ENCODE data around the gene NUP205.

DNA sequence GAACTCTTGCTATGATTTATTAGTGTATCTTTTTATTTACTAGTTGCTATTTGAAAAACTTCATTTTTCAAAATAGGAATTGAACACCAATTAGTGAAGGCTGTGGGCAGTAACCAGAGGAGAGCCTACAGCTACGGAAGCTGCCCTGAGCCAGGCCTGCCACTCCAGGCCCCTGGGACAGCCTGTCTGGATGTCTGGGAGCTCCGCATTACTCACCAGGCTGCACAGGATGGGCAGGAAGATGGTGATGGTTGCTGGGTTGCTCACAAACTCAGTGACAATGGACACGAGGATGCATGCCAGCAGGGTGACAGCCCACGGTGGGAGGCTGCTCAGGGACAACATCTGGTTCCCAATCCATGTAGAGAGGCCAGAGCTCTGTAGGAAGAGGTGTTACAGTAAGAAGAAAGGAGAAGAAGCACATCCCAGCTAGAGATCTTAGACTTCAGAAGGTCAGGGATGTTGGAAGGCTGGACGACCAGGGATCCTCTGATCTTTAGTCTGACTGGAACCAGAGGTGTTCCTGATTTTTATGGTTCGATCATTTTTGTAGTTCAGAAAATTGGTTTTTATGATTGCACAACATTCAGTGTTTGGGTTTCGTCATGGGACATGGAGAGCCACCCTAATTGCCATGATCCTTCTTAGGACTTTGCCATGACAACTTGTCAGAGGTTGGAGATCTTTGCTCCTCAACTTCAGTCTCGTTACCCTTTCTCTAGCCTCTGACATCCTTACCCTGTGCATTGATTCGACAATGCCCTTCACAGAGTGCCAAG is 127.8 kb downstream of the NUP205 start:
- TF ChIP-seq POLR2A (IDR thresholded peaks at IDR 0.05; ENCODE audit: low read length) = no peak
- TF ChIP-seq GATA1 (IDR thresholded peaks at IDR 0.05; ENCODE audit: low read depth, low read length) = no peak

Data from erythroblast (primary cell).